Breast epithelium (tissue), 4 donors: ENCODE data around the gene THRSP. TPM values are rescaled to one million over a fixed set of nuclear protein-coding genes. Genes with fewer than 3 reads are reported as not detected.
"Not testable (repeated sequence)": the region's sequence is repeated elsewhere in the genome, so short reads cannot be mapped to it uniquely, and the experiment has no call there.

ENCODE experiments used
- DNase-seq, 2 donors: peaks; one replicate each; pipeline ENCODE4 v3.0.0-alpha.2; 2019; ENCODE audit warnings: low spot score in 2 of 2
- H3K27ac ChIP-seq, 2 donors: fragments of 200-600 bp; sonication (generic) in 1 of 2; one replicate each; pipeline ENCODE4 v1.5.1; 2016 to 2019; ENCODE audit warnings: mild to moderate bottlenecking in 1 of 2
- H3K27me3 ChIP-seq, 2 donors: fragments of 200-600 bp; sonication (generic) in 1 of 2; one replicate each; pipeline versions ENCODE4 v1.5.1 to v1.6.0; 2017 to 2019; ENCODE audit warnings: control low read depth in 1 of 2, mild to moderate bottlenecking in 1 of 2
- H3K36me3 ChIP-seq: fragments of 200-600 bp; one replicate; pipeline ENCODE4 v1.5.1; 2019
- H3K4me1 ChIP-seq, 2 donors: fragments of 200-600 bp; sonication (generic); one replicate each; pipeline ENCODE4 v1.5.1; 2016 to 2019; ENCODE audit warnings: control low read depth in 1 of 2
- H3K4me3 ChIP-seq, 3 donors: fragments of 200-600 bp; sonication (generic); 1 replicate in 2 of 3; 2 replicates in 1 of 3; pipeline ENCODE4 v1.5.1; 2016 to 2019; ENCODE audit warnings: mild to moderate bottlenecking in 3 of 3, moderate library complexity in 2 of 3
- H3K9me3 ChIP-seq, 2 donors: fragments of 200-600 bp; sonication (generic) in 1 of 2; one replicate each; pipeline ENCODE4 v1.5.1; 2016 to 2019; ENCODE audit warnings: control low read depth in 1 of 2
- CTCF ChIP-seq, 3 donors: fragments of 450-650 bp; IDR thresholded peaks; one replicate each; pipeline ENCODE4 v1.5.1; 2016 to 2017; ENCODE audit warnings: antibody characterized with exemption in 3 of 3, mild to moderate bottlenecking in 3 of 3, moderate library complexity in 3 of 3
- POLR2A ChIP-seq: fragments of 450-650 bp; IDR thresholded peaks from one replicate; pipeline ENCODE4 v1.6.1; 2016; ENCODE audit warnings: antibody characterized with exemption, mild to moderate bottlenecking, moderate library complexity
- POLR2AphosphoS5 ChIP-seq, 3 donors: sonication (generic); formaldehyde crosslinking; IDR thresholded peaks; one replicate each; pipeline ENCODE4 v1.6.1; 2017; ENCODE audit warnings: antibody characterized with exemption in 3 of 3
- intact Hi-C: fragments of 100-400 bp; cut with DNase I; formaldehyde crosslinking; loops from one replicate; pipeline ENCODE4 v1.15.1; 2023; ENCODE audit warnings: low total_unique reads
- total RNA-seq, 3 donors: library from RNA; depleted of rRNA; stranded (reverse); fragments of >200 nt; gene quantifications; one replicate each; pipeline ENCODE4 v1.1.0, GENCODE V29; 2016

THRSP gene
- total RNA-seq, 3 donors from 2014 or later, result 1.6 to 74.9 (median 5.7) TPM

GRCh38 chr11:78074756-78075155, 11.1 kb downstream of the THRSP start:
- DNase-seq, result no peak

GRCh38 chr11:78076733-78077403, 13.2 kb downstream of the THRSP start:
- Histone ChIP-seq H3K27me3 (no peaks in the 10 kb centered on the region), H3K27ac (no peak overlapping the region), H3K36me3 (no peaks in the 10 kb centered on the region), H3K9me3 (no peaks in the 10 kb centered on the region), H3K4me3 (no peak overlapping the region), H3K4me1 (peaks cover 0 to 9% of the 10 kb centered on the region in 2 donors)
- intact Hi-C loops, result no loop called here
- TF ChIP-seq CTCF (IDR thresholded peaks at IDR 0.05), result no peak
- no peak for TF ChIP-seq POLR2A
- TF ChIP-seq POLR2AphosphoS5 (IDR thresholded peaks at IDR 0.05), result no peak
- DNase-seq, result no peak

More at GRCh38 chr11:78074756-78075155, 11.1 kb downstream of the THRSP start:
- H3K27ac ChIP-seq, result no peak overlapping the region
- peaks cover 0 to 9% of the 10 kb centered on the region in 2 donors for H3K4me1 ChIP-seq
- intact Hi-C loops, result no loop called here
- TF ChIP-seq POLR2A (no peak), CTCF (IDR thresholded peaks at IDR 0.05) (no peak), POLR2AphosphoS5 (IDR thresholded peaks at IDR 0.05) (no peak)
- no peak overlapping the region for H3K4me3 ChIP-seq
- no peaks in the 10 kb centered on the region for H3K27me3 ChIP-seq
- no peaks in the 10 kb centered on the region for H3K36me3 ChIP-seq
- H3K9me3 ChIP-seq, result no peaks in the 10 kb centered on the region

- H3K36me3 ChIP-seq, DNase-seq, intact Hi-C loops, H3K27ac ChIP-seq, H3K4me1 ChIP-seq, H3K27me3 ChIP-seq, H3K9me3 ChIP-seq: not testable (repeated sequence)
- H3K4me3 ChIP-seq, result peak overlapping the region in 2 of 3 donors; percentile 88 to 97
Measured at GRCh38 chr11:78077592-78077991, 13.9 kb downstream of the THRSP start.

- Histone ChIP-seq H3K4me1 (peaks cover 0 to 9% of the 10 kb centered on the region in 2 donors), H3K9me3 (no peaks in the 10 kb centered on the region), H3K36me3 (no peaks in the 10 kb centered on the region), H3K4me3 (peak overlapping the region; percentile 82 to 97 (median 88)), H3K27me3 (no peaks in the 10 kb centered on the region), H3K27ac (peak overlapping the region in 1 of 2 donors; percentile 91)
- no peak for DNase-seq
- intact Hi-C loops, result no loop called here
- TF ChIP-seq CTCF (IDR thresholded peaks at IDR 0.05) (no peak), POLR2AphosphoS5 (IDR thresholded peaks at IDR 0.05) (no peak), POLR2A (no peak)
Measured at GRCh38 chr11:78078218-78079167, 14.8 kb downstream of the THRSP start.

GRCh38 chr11:78079232-78080083, 15.8 kb downstream of the THRSP start, which contains the start of gene NDUFC2:
Gene NDUFC2 (minus strand): TSS chr11:78079862. CDS start chr11:78079744, 118 bp downstream.
- H3K27me3 ChIP-seq, result no peaks in the 10 kb centered on the region
- TF ChIP-seq POLR2AphosphoS5 (IDR thresholded peaks at IDR 0.05) (peak; percentile 74 to 92 (median 88)), CTCF (IDR thresholded peaks at IDR 0.05) (peak in 1 of 3 donors; percentile 26), POLR2A (peak; percentile 49)
- no peaks in the 10 kb centered on the region for H3K9me3 ChIP-seq
- peaks cover 0 to 9% of the 10 kb centered on the region in 2 donors for H3K4me1 ChIP-seq
- peak within 1 kb of the TSS; percentile 91 to 92 for H3K27ac ChIP-seq
- DNase-seq, result peak; percentile 53 to 79
- intact Hi-C loops, result no loop called here
- no peaks in the 10 kb centered on the region for H3K36me3 ChIP-seq
- H3K4me3 ChIP-seq, result peak within 1 kb of the TSS; percentile 82 to 97 (median 88)
